Left forelimb (tissue), 1 donor: ENCODE measurements around the gene HMCN2.
A peak's percentile ranks its signal among the peaks of the same experiment; 100 is the strongest.

Experiments
- DNase-seq: peaks from one replicate; pipeline ENCODE4 v3.0.0-alpha.2; 2018; ENCODE audit warnings: low spot score

Gene HMCN2, protein sequence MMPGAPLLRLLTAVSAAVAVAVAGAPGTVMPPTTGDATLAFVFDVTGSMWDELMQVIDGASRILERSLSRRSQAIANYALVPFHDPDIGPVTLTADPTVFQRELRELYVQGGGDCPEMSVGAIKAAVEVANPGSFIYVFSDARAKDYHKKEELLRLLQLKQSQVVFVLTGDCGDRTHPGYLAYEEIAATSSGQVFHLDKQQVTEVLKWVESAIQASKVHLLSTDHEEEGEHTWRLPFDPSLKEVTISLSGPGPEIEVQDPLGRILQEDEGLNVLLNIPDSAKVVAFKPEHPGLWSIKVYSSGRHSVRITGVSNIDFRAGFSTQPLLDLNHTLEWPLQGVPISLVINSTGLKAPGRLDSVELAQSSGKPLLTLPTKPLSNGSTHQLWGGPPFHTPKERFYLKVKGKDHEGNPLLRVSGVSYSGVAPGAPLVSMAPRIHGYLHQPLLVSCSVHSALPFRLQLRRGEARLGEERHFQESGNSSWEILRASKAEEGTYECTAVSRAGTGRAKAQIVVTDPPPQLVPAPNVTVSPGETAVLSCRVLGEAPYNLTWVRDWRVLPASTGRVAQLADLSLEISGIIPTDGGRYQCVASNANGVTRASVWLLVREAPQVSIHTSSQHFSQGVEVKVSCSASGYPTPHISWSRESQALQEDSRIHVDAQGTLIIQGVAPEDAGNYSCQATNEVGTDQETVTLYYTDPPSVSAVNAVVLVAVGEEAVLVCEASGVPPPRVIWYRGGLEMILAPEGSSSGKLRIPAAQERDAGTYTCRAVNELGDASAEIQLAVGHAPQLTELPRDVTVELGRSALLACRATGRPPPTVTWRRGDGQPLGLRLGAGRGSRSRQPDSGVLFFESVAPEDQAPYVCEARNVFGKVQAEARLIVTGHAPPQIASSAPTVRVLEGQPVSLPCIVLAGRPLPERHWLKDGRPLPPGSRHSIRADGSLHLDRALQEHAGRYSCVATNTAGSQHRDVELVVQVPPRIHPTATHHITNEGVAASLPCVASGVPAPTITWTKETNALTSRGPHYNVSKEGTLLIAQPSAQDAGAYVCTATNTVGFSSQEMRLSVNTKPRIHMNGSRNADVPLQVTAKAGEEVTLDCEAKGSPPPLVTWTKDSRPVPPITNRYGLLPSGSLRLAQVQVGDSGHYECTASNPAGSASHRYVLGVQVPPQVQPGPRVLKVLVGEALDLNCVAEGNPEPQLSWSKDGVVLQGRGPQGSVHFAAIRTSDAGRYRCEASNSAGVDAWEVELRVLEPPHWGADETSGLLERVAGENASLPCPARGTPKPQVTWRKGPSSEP (N-terminal part only)

GRCh38 chr9:130265431-130266235 is at the start of gene HMCN2:
Gene HMCN2 (plus strand): TSS chr9:130265760. CDS start chr9:130265879, 119 bp downstream.
- no peak for DNase-seq

- no peak for DNase-seq
Measured at GRCh38 chr9:130217838-130218237, 47.7 kb upstream of the HMCN2 start.

- DNase-seq: no peak
Measured at GRCh38 chr9:130219661-130220096, 45.9 kb upstream of the HMCN2 start.

DNA sequence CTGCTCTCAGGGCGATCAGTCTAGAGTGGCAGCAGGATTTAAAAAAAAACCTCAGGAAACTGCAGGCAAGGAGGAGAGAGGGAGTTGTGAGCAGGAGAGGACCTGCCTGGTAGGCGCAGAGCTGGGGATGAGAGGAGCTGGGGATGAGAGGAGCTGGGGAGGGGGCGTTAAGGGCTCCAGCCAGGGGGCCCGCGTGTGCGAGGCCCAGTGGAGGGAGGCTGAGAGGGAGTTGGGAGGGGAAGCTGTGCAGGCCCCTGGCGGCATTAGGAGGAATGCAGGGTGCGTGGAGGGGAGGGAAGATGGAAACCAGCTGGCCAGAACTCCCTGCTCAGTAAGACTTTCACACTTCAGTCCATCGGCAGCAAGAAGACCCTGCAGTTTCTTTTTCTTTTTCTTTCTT is 45.2 kb upstream of the HMCN2 start:
- no peak for DNase-seq

DNA sequence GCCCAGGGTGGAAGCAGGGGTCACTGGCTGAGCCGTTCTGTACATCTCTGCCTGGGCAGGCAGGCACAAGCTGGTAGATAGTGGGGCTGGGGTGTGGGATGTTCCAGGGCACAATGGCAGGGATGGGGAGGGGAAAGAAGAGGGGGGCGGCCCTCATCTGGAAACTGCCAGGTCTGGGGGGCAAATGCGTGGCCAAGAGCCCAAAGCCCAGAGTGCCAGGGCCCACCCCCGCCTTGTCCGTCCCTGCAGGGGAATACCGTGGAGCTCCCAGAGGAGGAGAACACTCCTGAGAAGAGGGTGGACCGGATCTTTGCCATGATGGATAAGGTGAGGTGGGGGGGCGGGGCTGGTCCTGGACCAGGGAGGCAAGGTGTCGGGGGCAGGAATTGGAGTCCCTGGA is 42.7 kb upstream of the HMCN2 start:
- no peak for DNase-seq

DNA sequence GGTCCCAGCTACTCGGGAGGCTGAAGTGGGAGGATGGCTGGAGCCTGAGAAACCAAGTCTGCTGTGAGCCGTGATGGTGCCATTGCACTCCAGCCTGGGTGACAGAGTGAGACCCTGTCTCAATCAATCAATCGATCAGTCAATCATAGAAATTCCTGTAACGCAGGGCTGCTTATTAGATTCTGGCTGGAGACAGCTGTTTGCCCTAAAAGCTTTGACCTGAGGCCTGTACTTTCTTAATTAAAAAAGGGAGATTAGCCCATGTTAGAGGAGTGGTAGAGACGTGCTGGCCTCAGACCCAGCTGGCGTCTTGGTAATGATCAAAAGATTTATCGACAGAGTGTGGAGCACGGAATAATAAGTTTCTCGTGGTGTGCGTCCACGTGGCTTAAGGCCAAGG is 40.5 kb upstream of the HMCN2 start:
- DNase-seq: no peak

- DNase-seq: no peak
Measured at GRCh38 chr9:130225586-130225985, 40.0 kb upstream of the HMCN2 start.

DNA sequence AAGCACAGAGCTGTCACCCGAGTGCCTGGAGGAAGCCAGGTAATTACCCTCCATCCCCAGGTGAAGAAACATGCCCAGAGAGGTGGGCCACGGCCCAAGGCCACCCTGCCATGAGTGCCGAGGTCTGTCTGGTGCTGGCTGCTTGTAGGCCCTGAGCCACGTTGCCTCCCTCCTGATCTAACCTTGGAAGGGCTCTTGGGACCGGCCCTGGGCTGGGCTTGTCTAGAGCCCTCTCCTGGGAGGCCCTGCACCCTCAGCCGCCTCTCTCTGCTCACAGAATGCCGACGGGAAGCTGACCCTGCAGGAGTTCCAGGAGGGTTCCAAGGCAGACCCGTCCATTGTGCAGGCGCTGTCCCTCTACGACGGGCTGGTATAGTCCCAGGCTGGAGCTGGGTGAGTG is 39.4 kb upstream of the HMCN2 start:
- DNase-seq: no peak

DNA sequence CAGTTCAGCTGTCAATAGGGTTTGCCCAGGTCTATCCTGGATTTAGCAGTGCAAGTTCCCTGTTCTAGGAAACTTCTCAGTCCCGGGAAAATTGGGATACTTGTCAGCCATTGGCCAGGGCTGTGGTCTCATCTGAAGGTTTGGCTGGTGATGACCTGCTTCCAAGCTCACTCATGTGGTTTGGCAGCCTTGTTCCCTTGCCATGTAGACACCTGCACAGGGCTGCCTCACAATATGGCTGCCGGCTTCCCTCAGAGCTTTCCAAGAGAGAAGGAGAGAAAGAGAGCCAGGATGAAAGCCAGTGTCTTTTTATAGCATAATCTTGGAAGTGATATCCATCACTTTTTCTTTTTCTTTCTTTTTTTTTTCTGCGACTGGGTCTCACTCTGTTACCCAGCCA is 37.7 kb upstream of the HMCN2 start:
- no peak for DNase-seq

- DNase-seq: no peak
Measured at GRCh38 chr9:130229759-130230158, 35.8 kb upstream of the HMCN2 start.

GRCh38 chr9:130230631-130231030 is 34.9 kb upstream of the HMCN2 start:
- no peak for DNase-seq

DNA sequence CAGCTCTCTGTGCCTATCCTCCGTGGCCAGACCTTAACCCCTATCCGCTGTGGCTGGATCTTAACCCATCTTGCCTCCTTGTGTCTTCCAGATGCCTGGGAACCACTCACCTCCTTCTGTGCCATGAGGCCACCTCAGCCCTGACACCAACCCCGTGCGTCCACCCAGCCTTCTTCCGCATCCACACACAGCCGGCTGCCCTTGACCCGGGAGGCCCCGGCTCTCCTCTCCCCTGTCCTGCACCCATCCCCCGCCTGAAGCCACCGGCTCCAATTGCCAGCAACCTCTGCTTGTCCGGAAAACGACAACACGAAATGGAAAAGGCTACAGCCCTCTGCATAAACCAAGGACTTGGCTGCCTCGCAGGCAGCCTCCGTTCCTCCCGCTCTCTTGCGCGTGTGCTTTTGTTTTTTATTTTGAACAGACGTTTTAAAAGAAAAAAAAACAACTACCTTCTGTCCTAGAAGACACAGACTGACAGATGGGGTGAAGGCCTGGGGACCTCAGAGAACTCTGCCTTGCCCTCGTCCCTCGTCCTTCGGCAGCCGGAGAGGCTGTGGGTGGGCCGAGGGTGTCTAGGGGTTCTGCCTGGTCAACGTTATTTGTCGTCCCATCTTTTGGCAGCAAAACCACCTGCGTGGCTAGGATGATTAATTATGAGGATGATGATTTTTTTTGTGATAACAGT is 32.5 kb upstream of the HMCN2 start:
- DNase-seq: no peak

DNA sequence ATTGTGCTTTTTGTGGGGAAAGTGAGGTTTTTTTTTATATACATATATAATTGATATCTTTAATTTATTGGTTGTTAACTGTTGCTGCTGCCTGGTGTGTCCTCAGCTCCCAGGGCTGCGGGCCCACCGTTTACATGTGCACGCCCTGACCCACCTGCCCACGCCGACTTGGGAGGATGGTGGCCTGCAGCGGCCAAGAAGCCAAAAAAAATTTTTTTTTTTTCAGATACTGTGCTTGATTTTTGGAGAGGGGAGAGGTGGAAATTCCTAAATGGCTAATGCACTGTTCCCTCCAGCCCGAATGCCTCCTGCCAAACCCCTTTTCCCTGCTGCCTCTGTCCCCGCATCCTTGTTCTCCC is 32.0 kb upstream of the HMCN2 start:
- DNase-seq: no peak

- no peak for DNase-seq
Measured at GRCh38 chr9:130234340-130235260, 31.0 kb upstream of the HMCN2 start.

DNA sequence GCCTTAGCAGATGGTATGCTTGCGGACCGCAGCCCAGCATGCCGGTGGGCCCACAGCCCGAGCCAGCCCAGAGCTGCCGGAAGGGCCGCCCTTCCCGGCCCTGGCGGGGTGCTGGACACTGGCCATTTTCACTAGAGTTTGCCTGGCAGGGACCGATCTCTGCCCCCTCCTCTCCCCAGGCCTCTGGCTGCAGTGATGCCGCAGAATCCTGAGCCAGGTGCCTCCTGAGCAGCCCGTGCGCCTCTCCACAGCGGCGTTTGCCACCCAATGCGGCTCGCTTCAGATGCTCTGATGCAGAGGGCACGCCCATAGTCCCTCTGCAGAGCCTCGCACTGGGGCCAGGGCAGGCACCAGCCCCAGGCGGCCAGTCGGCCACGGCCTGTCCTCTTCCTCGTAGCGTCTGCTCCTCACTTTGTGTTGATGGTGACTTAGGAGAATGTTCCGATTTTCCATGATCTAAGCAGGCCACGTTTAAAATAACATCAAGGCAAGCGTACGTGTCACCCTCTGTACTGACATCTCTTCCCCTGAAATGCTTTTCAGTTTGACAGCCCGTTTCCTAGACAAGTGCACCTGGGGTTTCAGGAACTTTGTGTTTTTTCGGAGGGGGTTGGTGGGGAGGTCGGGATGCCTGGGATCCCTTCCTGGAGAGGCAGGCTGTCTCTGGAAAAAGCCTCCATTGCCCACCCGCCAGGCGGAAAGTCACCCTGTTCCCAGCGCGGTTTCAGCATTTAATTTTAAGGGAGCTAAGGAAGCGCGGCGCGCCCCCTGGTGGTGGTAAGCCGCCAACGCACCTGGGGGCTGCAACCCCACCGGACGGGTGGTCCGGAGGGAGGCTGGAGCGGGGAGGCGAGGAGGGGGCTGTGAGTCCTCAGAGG is 29.8 kb upstream of the HMCN2 start:
- peak; percentile 84 for DNase-seq

DNA sequence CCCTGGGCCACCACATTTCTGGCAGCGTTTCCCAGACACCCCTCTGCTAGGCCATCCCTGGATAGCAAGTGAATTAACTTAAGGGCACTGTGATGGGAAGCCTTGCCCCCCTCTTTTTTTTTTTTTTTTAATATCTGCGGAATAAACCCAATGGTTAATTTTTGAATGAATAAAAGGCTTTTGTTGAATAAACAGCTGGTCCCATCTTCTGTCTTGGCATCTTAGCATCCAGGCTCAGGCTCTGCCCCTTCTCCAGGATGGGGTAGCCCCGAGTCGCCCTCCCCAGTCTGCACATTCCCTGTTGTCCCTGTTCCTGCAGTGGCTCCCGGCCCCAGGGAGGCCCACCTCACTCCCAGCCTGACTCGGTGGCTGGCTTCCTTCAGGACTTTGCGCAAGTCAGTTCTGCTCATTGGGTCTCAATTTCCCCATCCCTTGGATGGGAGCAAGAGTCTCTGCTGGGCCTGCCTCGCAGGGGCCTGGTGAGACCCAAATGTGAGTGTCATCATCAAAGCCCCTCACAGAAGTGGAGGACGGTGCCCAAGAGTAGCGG is 29.0 kb upstream of the HMCN2 start:
- no peak for DNase-seq

GRCh38 chr9:130237076-130237475 is 28.5 kb upstream of the HMCN2 start:
- no peak for DNase-seq

DNA sequence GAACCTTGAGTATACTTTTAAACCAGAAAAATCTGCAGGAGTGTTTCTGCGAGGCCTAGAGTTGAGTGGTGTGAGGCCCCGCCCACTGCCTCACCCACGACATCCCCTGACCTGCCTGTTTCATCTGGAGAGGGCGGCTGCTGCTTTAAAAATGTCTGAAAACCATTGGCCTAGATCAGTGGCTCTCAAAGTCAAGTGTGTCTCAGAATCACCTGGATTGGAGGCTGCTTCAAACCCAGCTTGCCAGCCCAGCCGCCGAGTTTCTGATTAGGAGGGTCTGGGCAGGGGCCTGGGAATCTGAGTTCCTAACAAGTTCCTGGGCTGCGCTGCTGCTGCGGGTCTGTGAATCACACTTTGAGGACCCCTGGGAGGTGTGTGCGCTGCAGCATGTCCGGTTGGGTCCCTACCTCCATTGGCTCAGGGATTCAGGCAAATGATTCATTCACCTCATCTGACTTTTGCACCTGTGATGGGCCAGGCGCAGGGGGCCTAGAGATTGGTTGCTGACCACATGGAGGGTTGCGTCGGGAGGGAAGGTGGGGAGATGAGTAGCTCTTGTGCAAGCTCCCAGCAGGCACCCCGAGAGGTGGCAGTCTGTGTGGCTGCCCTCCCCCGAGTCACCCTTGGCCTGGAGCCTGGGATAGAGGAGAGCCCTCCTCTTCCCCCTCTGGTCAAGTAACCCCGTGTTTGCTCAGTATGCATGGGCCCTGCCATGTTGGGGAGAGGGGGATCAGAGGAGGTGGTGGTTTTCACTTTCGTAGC is 27.6 kb upstream of the HMCN2 start:
- DNase-seq: no peak
